ENCODE results near the gene LIMA1.
"Not testable (repeated sequence)": the region's sequence is repeated elsewhere in the genome, so short reads cannot be mapped to it uniquely, and the experiment has no call there.

Gene LIMA1

GRCh38 chr12:50248411-50248810, 34.9 kb downstream of the LIMA1 start:
- no peak for DNase-seq (ENCODE audit: low read depth in 2 of 3, low spot score in 2 of 3)

- not testable (repeated sequence) for DNase-seq (ENCODE audit: low read depth in 2 of 3, low spot score in 2 of 3)
Measured at GRCh38 chr12:50247665-50248064, 35.7 kb downstream of the LIMA1 start.

GRCh38 chr12:50246873-50247612, 36.3 kb downstream of the LIMA1 start:
- peak in 2 of 3 experiments; percentile 10 to 29 for DNase-seq (ENCODE audit: low read depth in 2 of 3, low spot score in 2 of 3)

GRCh38 chr12:50246197-50246865, 37.0 kb downstream of the LIMA1 start:
- no peak for DNase-seq (ENCODE audit: low read depth in 2 of 3, low spot score in 2 of 3)

GRCh38 chr12:50243507-50243906, 39.8 kb downstream of the LIMA1 start:
- no peak for DNase-seq (ENCODE audit: low read depth in 2 of 3, low spot score in 2 of 3)

- DNase-seq (ENCODE audit: low read depth in 2 of 3, low spot score in 2 of 3): no peak
Measured at GRCh38 chr12:50242751-50243191, 40.5 kb downstream of the LIMA1 start.

GRCh38 chr12:50241178-50241577, 42.1 kb downstream of the LIMA1 start:
- no peak for DNase-seq (ENCODE audit: low read depth in 2 of 3, low spot score in 2 of 3)

GRCh38 chr12:50240792-50241114, 42.6 kb downstream of the LIMA1 start:
- no peak for DNase-seq (ENCODE audit: low read depth in 2 of 3, low spot score in 2 of 3)

- no peak for DNase-seq (ENCODE audit: low read depth in 2 of 3, low spot score in 2 of 3)
Measured at GRCh38 chr12:50240096-50240791, 43.1 kb downstream of the LIMA1 start.

- DNase-seq (ENCODE audit: low read depth in 2 of 3, low spot score in 2 of 3): no peak
Measured at GRCh38 chr12:50239355-50239891, 43.9 kb downstream of the LIMA1 start.

GRCh38 chr12:50234347-50234746, 49.0 kb downstream of the LIMA1 start:
- no peak for DNase-seq (ENCODE audit: low read depth in 2 of 3, low spot score in 2 of 3)

GRCh38 chr12:50232771-50233209, 50.5 kb downstream of the LIMA1 start:
- DNase-seq (ENCODE audit: low read depth in 2 of 3, low spot score in 2 of 3): no peak

- no peak for DNase-seq (ENCODE audit: low read depth in 2 of 3, low spot score in 2 of 3)
Measured at GRCh38 chr12:50232206-50232605, 51.1 kb downstream of the LIMA1 start.

- no peak for DNase-seq (ENCODE audit: low read depth in 2 of 3, low spot score in 2 of 3)
Measured at GRCh38 chr12:50231346-50231745, 52.0 kb downstream of the LIMA1 start.

- no peak for DNase-seq (ENCODE audit: low read depth in 2 of 3, low spot score in 2 of 3)
Measured at GRCh38 chr12:50230217-50230616, 53.1 kb downstream of the LIMA1 start.

GRCh38 chr12:50224026-50224692, 59.2 kb downstream of the LIMA1 start:
- no peak for DNase-seq (ENCODE audit: low read depth in 2 of 3, low spot score in 2 of 3)

GRCh38 chr12:50222275-50222783, 61.0 kb downstream of the LIMA1 start:
- no peak for DNase-seq (ENCODE audit: low read depth in 2 of 3, low spot score in 2 of 3)

GRCh38 chr12:50221228-50222008, 61.9 kb downstream of the LIMA1 start:
- no peak for DNase-seq (ENCODE audit: low read depth in 2 of 3, low spot score in 2 of 3)

- DNase-seq (ENCODE audit: low read depth in 2 of 3, low spot score in 2 of 3): no peak
Measured at GRCh38 chr12:50220363-50220995, 62.8 kb downstream of the LIMA1 start.

GRCh38 chr12:50219544-50219943, 63.8 kb downstream of the LIMA1 start:
- DNase-seq (ENCODE audit: low read depth in 2 of 3, low spot score in 2 of 3): no peak
